Hematopoietic multipotent progenitor cell treated with erythropoietin and hydrocortisone succinate and interleukin-3 and kit ligand, for 17 days (in vitro differentiated cells): Measurements from ENCODE around the gene RFX4.
"Not testable (repeated sequence)": the region's sequence is repeated elsewhere in the genome, so short reads cannot be mapped to it uniquely, and the experiment has no call there.

Source experiments
- DNase-seq: peaks from one replicate; pipeline ENCODE4 v3.0.0-alpha.2; 2015; ENCODE audit warnings: low spot score

The RFX4 gene

DNA sequence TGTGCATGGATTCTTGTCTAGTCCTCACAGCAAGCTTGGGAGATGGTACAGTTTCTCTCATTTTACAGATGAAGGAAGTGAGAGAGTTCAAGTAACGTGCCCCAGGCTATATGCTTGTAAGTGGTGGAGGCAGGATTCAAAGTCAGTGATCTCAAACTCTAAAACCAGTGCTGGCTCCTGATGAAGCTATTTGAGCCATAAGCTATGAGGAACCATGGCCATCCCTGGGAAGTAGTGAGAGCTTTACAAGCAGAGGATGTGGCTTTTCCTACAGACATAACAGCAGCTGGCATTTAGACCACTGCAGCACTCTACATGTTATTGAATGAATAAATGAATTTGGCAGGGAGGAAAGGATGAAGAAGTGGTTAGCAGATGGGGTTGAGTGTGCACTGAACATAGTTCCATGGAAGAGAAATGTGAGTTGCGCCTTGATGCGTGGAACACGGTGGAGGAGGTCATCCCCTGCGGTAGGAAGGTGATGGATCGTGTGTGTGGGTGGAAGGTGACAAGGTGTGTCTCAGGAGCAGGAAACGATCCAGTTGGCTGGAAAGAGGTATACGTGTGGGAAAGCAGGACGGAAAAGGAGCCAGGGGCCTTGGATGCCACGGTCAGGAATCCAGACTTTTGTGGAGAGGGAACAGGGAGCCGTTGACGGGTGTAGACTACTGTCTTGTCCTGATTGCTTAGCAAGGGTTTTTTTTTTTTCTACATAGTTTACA lies 65.2 kb downstream of the RFX4 start:
- DNase-seq: no peak

GRCh38 chr12:106648736-106649135 lies 65.9 kb downstream of the RFX4 start:
- no peak for DNase-seq

GRCh38 chr12:106651552-106651951 lies 68.7 kb downstream of the RFX4 start:
- DNase-seq: no peak

DNA sequence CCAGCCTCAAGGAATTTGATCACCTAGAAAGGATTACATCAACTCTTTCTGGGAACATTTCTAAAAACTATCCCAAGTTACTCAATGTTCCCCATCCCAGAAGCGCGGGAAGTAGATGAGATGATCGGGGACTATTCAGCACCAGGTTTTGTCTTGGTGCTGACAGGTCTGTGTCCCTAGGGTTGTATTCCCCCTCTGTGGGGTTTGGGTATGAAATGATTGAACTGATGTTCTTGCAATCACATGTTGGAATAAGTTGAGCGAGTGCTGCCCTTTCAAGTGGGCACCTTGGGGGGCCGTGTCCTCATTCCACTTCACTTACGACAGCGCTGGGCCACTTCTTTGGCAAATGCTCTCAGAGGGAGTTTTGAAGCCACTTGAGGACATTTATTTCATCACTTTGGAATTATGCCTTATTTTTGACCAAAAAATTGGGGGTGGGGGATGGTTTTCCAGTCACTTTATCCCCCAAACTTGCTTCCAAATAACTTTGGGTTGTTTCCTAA lies 69.8 kb downstream of the RFX4 start:
- no peak for DNase-seq

- no peak for DNase-seq
These were observed 72.8 kb downstream of the RFX4 start for GRCh38 chr12:106655577-106655976.

DNA sequence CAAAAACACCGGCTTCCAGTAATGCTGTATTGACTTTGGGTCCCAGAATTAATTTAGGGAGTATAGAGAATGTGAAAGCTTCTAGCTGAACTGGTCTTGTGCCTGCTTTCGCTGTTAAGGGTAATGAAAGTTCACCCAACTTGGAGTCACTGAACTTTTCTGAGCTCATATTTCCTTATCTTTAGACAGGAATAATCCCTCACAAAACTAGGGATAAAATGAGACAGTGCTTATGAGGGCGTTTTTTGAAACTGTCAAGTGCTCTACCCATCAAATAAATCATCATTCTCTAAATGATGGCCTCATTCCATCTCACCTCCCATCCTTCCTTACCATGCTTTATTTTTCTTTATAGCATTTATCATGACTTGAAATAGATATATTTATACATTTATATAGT lies 74.7 kb downstream of the RFX4 start:
- DNase-seq: no peak

GRCh38 chr12:106663385-106663784 lies 80.6 kb downstream of the RFX4 start:
- DNase-seq: no peak

- no peak for DNase-seq
These were observed 86.4 kb downstream of the RFX4 start for GRCh38 chr12:106669216-106669615.

- no peak for DNase-seq
These were observed 87.3 kb downstream of the RFX4 start for GRCh38 chr12:106670131-106670530.

DNA sequence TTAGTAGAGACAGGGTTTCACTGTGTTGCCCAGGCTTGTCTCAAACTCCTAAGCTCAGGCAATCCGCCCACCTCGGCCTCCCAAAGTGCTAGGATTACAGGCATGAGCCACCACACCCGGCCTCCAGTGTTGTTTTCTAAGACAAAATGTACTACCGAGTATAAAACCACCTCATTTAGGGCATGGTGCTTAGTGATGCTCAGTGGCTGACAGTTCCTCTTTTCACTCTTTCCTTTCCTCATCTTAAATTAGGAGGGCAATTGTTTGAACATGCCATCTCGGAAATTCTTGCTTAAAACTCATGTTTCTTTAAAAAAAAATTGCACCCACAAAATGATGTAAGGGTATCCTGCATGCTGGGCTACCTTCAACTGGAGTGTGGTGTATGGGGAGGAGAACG lies 89.0 kb downstream of the RFX4 start:
- DNase-seq: no peak

DNA sequence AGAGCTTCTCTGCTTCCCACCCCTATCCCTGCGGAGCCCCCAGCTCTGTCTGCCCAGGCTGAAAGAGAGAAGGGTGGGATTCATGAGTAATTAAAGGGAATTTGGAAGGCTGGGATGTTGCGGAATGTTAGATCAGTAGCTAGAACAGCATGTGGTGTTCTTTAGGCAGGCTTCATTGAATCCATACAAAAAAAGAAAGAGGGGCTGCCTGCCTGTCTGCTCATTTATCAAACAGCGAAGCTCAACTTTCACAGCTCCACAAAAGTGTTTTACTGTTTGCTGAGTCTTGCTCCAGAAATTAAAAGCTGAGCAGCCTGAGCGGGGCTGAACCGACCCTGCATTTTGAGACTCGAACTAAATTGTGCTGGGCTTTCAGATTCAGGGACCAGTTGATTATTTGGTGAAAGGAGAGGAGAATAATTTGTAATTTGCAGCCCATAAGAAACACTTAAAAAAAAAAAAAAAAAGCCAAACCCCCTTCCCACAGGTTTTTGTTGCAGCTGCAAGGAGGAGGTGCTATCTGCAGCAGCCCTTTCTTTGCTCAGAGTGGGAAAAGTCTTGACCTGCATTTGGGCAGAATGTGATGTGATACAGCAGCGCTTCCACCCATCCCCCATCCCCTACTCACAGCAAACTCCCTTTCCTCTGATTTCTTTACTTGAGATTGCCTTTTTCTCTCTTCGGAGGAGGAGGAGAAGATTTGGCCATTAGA lies 89.7 kb downstream of the RFX4 start:
- no peak for DNase-seq

DNA sequence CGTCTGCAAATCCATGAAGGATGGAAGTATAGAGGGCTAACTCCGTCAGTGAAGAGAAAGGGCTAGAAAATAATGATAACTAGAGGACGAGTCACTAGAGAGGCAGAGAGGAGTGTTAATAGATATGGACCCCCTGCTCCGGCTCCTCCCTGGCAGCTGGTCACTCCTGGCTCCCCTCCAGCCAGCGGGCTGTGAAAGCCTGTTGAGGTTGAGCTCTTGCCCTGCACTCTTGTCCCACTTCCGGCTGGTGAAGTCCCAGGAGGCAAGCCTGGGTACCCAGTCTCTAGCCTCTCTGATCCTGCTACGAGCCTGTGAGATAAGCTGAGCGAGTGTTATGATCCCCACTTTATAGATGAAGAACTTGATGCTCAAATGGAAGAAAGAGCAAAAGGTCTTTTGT lies 90.3 kb downstream of the RFX4 start:
- DNase-seq: no peak

- no peak for DNase-seq
These were observed 93.0 kb downstream of the RFX4 start for GRCh38 chr12:106675651-106676435.

- DNase-seq: no peak
These were observed 96.8 kb downstream of the RFX4 start for GRCh38 chr12:106679574-106679973.

- DNase-seq: no peak
These were observed 97.5 kb downstream of the RFX4 start for GRCh38 chr12:106680280-106680679.

- DNase-seq: no peak
These were observed 98.4 kb downstream of the RFX4 start for GRCh38 chr12:106681210-106681609.

GRCh38 chr12:106682594-106683234 lies 99.9 kb downstream of the RFX4 start:
- DNase-seq: no peak

DNA sequence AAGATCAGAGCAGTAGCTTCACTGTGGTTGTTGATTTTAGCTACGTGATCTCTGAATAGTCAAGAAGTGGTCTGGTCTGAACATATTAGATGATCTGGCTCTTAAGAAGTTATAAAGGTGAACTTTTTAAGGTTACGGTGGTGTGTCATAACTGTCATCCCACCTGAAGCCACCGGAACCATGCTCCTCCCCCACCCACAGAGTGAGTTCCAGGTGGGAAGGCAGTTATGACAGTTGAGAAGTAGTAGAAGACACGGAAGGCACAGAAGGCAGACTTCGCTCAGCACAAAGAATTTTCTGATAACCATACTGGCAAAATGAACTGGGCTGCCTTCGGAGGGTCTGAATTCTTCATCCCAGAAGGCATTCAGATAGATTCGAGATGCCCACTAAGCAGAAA lies 101.7 kb downstream of the RFX4 start:
- no peak for DNase-seq

GRCh38 chr12:106685381-106685780 lies 102.6 kb downstream of the RFX4 start:
- DNase-seq: no peak

- no peak for DNase-seq
These were observed 104.9 kb downstream of the RFX4 start for GRCh38 chr12:106687672-106688071.

DNA sequence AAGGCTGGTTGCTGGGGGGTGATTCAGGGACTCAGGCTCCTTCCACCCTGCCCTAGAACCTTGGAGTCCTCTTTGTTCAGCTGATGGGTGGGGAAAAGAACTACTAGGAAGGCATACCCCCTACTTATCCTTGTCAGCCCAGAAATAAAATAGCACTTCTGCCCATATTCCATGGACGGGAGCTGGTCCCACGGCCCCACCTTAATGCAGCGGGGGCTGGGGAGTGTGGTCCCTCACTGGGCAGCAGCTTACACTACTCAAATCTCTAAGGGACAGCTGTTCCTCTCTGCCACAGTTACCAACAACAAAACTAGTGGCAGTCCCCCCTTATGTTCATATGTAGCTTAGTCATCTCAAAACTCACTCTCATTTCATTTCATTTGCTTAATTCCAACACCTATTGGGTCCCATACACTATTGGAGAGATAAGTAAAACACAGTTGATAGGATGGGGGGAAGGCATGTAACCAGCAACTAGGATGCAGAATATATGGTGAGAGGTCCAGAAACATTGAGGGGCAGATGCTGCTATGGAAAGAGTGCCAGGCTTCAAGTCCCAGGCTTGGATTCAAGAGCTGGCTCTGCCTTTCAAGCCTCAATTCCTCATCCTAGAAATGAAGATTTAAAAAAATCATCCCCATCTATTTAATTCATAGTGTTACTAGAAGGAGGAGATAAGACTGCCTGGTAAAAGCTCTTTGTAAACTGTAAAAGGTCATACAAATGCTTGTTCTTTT lies 107.9 kb downstream of the RFX4 start:
- DNase-seq: no peak

- not testable (repeated sequence) for DNase-seq
These were observed 109.2 kb downstream of the RFX4 start for GRCh38 chr12:106692033-106692432.
